ENCODE results near the gene C15orf40.
A peak's percentile ranks its signal among the peaks of the same experiment; 100 is the strongest.
"Not testable (repeated sequence)": the region's sequence is repeated elsewhere in the genome, so short reads cannot be mapped to it uniquely, and the experiment has no call there.

The C15orf40 gene

DNA sequence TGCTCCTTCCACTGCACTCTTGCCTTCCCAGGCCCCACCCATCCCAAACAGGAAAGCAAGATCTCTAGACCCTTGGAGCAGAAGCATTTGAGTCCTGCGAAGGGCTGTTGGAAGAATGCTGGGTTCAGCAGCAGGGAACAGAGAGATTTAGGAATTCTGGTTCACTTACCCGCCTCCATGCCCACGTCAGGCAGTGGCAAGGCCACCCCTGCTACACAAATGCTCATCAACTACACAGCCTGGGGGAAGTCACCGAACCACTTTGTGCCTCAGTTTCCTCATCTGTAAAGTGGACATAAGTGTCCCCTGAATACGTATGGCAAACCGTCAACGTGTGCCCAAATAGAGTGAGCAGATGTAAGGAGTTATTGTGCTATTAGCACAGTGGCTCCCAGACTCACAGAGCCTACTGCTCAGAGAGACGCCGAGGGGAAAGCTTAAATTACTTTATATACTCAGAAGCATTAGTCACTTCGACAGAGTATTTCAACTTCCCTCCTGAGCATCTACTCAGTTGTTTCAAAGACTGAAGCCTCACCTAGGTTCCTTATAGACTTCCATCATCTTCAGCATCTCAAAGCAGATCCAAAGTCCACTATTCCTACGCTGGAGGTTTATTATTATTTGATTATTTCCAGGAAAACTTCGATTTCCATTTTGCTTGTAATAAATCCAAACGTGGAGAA, 59.8 kb downstream of the C15orf40 start:
- DNase-seq (ENCODE audit: low read depth): no peak

GRCh38 chr15:82950746-82951370, 60.6 kb downstream of the C15orf40 start:
- DNase-seq (ENCODE audit: low read depth): no peak

DNA sequence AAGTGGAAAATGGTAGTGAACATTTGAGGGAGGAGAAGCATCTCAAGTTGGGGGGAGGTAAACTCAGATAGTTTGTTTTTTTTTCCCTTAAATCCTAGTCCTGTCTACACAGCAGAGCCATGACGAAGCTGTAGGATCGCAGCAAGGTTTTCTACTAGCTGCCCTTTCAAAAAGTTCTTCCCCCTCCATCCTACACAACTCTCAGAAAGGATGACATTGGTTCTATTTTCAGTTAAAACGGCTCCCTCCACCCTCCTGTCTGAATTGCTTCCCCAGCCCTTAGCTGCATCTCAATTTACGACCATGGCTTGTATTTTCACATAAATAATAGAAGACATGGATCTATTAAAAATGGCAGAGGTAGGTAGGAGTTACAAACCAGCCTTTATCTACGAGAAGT, 61.1 kb downstream of the C15orf40 start:
- no peak for DNase-seq (ENCODE audit: low read depth)

DNA sequence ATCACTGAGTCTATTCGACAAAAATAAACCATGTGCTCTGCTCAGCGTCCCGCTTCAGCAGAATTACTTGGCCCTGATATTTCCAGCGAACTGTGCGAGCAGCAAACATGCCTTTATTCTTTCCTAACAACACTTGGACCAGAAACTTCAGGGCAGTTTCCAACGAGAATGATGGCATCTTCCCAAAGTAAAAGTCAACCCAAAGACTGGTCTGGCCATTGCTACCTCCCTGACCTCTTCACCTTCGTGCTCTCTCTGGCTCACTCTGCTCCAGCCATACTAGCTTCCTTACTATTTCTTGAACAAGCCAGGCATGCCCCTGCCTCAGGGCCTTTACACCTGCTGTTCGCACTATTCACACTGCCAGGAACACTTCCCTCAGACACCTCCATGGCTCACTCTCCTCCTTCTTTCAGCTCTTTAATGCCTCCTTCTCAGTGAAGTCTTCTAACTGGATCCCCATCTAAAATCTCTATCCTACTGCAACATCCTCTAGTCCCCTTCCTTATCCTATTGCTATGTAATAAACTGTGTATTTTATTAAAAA, 65.2 kb downstream of the C15orf40 start:
- no peak for DNase-seq (ENCODE audit: low read depth)

DNA sequence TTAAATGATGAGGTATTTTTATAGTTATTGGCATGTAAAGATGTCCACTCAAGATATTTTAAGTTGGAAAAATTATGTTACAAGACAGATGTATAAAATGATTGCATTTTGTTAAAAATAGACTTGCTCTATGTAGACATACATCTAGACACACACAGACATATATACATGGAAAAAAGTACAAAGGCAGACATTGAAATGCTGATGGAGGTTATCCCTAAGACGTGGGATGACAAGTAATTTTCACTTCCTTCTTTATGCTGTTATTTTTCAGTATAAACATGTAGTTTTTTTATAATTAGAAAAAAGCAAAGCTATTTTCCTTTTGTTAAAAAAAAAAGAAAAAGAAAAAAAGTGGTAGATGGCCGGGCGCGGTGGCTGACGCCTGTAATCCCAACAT, 66.1 kb downstream of the C15orf40 start:
- no peak for DNase-seq (ENCODE audit: low read depth)

- no peak for DNase-seq (ENCODE audit: low read depth)
Measured at GRCh38 chr15:82944821-82945220, 66.6 kb downstream of the C15orf40 start.

GRCh38 chr15:82944056-82944455, 67.4 kb downstream of the C15orf40 start:
- no peak for DNase-seq (ENCODE audit: low read depth)

DNA sequence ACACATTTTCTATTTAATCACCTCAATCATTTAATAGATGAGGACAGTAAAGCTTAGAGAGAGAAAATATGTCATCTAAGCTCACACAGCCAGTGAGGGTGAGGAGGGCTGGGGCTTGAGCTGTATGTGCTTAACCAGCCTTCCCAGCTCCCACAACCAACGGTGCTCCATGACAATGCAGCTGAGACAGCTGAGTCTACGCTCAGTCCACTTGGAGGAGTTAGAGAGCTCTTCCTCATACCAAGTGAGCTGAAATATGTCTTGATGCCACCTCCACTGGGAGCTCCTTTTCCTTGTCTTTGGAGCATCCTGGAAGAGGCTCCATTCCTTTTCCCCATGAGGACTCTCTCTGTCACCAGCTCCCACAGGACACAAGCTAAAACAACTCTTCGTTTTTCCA, 68.3 kb downstream of the C15orf40 start:
- no peak for DNase-seq (ENCODE audit: low read depth)

GRCh38 chr15:82942691-82943090, 68.7 kb downstream of the C15orf40 start:
- DNase-seq (ENCODE audit: low read depth): peak; percentile 15

GRCh38 chr15:82939678-82940077, 71.8 kb downstream of the C15orf40 start:
- DNase-seq (ENCODE audit: low read depth): not testable (repeated sequence)

All from HS-27A (cell line).